H9 (cell line): ENCODE results near the gene IP6K3. TPM values are rescaled to one million over a fixed set of nuclear protein-coding genes. Genes with fewer than 3 reads are reported as not detected.

Source experiments
- DNase-seq: peaks from one replicate; pipeline ENCODE4 v3.0.0-alpha.2; 2017
- H2AFZ ChIP-seq: one replicate; pipeline ENCODE4 v1.6.1; 2013; ENCODE audit warnings: mild to moderate bottlenecking, low read length, control low read depth, moderate library complexity
- H2AK5ac ChIP-seq: 2 replicates; pipeline ENCODE4 v1.6.1; 2013; ENCODE audit warnings: low read length, control low read depth, mixed read lengths; ENCODE audit not compliant: insufficient read length
- H2BK120ac ChIP-seq: one replicate; pipeline ENCODE4 v1.6.1; 2013; ENCODE audit warnings: low read depth, mild to moderate bottlenecking, low read length, control low read depth, inconsistent platforms; ENCODE audit not compliant: poor library complexity, severe bottlenecking
- H2BK12ac ChIP-seq: 2 replicates; pipeline ENCODE4 v1.6.1; 2013; ENCODE audit warnings: low read length, control low read depth, mixed read lengths, low read depth; ENCODE audit not compliant: insufficient read length
- H2BK15ac ChIP-seq: 2 replicates; pipeline ENCODE4 v1.6.1; 2013; ENCODE audit warnings: low read depth, low read length, control low read depth
- H2BK20ac ChIP-seq: one replicate; pipeline ENCODE4 v1.6.1; 2013; ENCODE audit warnings: low read depth, mild to moderate bottlenecking, low read length, control low read depth, inconsistent platforms; ENCODE audit not compliant: poor library complexity, severe bottlenecking
- H2BK5ac ChIP-seq: 2 replicates; pipeline ENCODE4 v1.6.1; 2013; ENCODE audit warnings: low read length, control low read depth, mixed read lengths; ENCODE audit not compliant: insufficient read length
- H3K14ac ChIP-seq: 2 replicates; pipeline ENCODE4 v1.6.1; 2013; ENCODE audit warnings: low read length, control low read depth; ENCODE audit not compliant: insufficient read depth
- H3K18ac ChIP-seq: 2 replicates; pipeline ENCODE4 v1.6.1; 2013; ENCODE audit warnings: low read depth, mild to moderate bottlenecking, mixed read lengths, low read length, control low read depth; ENCODE audit not compliant: insufficient read length
- H3K23ac ChIP-seq: 2 replicates; pipeline ENCODE4 v1.6.1; 2013; ENCODE audit warnings: low read length, control low read depth, mixed read lengths, low read depth; ENCODE audit not compliant: insufficient read length
- H3K23me2 ChIP-seq: 2 replicates; pipeline ENCODE4 v1.6.1; 2013; ENCODE audit warnings: low read depth, mild to moderate bottlenecking, mixed read lengths, low read length, control low read depth; ENCODE audit not compliant: insufficient read length, poor library complexity, severe bottlenecking
- H3K27ac ChIP-seq: 2 replicates; pipeline ENCODE4 v1.5.1; 2013; ENCODE audit warnings: low read length, control low read depth, mixed read lengths, low read depth; ENCODE audit not compliant: insufficient read length
- H3K27me3 ChIP-seq: 2 replicates; pipeline ENCODE4 v1.6.1; 2013; ENCODE audit warnings: low read length, control low read depth, inconsistent platforms; ENCODE audit not compliant: insufficient read depth
- H3K4ac ChIP-seq: 2 replicates; pipeline ENCODE4 v1.6.1; 2013; ENCODE audit warnings: low read depth, mild to moderate bottlenecking, control low read depth, inconsistent platforms, low read length, moderate library complexity
- H3K4me1 ChIP-seq: 2 replicates; pipeline ENCODE4 v1.6.1; 2013; ENCODE audit warnings: low read length, control low read depth, inconsistent platforms; ENCODE audit not compliant: insufficient read depth
- H3K4me2 ChIP-seq: 2 replicates; pipeline ENCODE4 v1.6.1; 2013; ENCODE audit warnings: low read length, control low read depth, mixed read lengths; ENCODE audit not compliant: insufficient read length, insufficient read depth
- H3K56ac ChIP-seq: 2 replicates; pipeline ENCODE4 v1.6.1; 2013; ENCODE audit warnings: low read depth, mild to moderate bottlenecking, mixed read lengths, low read length, control low read depth; ENCODE audit not compliant: insufficient read length
- H3K79me1 ChIP-seq: 2 replicates; pipeline ENCODE4 v1.6.1; 2013; ENCODE audit warnings: low read depth, mild to moderate bottlenecking, moderate library complexity, low read length, control low read depth, inconsistent platforms; ENCODE audit not compliant: insufficient read depth, poor library complexity, severe bottlenecking
- H3K79me2 ChIP-seq: 2 replicates; pipeline ENCODE4 v1.6.1; 2013; ENCODE audit warnings: low read length, control low read depth, inconsistent platforms; ENCODE audit not compliant: insufficient read depth
- H3K9ac ChIP-seq: 2 replicates; pipeline ENCODE4 v1.6.1; 2013; ENCODE audit warnings: low read length, control low read depth, mixed read lengths; ENCODE audit not compliant: insufficient read length; ENCODE audit errors: extremely low read depth
- H3K9me3 ChIP-seq: one replicate; pipeline ENCODE4 v1.6.1; 2013; ENCODE audit warnings: low read depth, low read length, inconsistent platforms; ENCODE audit not compliant: control insufficient read depth
- H3T11ph ChIP-seq: one replicate; pipeline ENCODE4 v1.6.1; 2013; ENCODE audit warnings: mild to moderate bottlenecking, low read length, control low read depth, inconsistent platforms
- H4K20me1 ChIP-seq: one replicate; pipeline ENCODE4 v1.6.1; 2013; ENCODE audit not compliant: control insufficient read depth, insufficient read length, insufficient read depth
- H4K5ac ChIP-seq: 2 replicates; pipeline ENCODE4 v1.6.1; 2013; ENCODE audit warnings: low read depth, mild to moderate bottlenecking, mixed read lengths, low read length, control low read depth; ENCODE audit not compliant: insufficient read length
- H4K8ac ChIP-seq: replicated peaks from 2 replicates; pipeline ENCODE4 v1.6.1; 2013; ENCODE audit warnings: low read length, control low read depth, mixed read lengths, low read depth; ENCODE audit not compliant: insufficient read length
- H4K91ac ChIP-seq: 2 replicates; pipeline ENCODE4 v1.6.1; 2013; ENCODE audit warnings: low read depth, mild to moderate bottlenecking, moderate library complexity, mixed read lengths, low read length, control low read depth; ENCODE audit not compliant: insufficient read length
- H3K27ac Mint-ChIP-seq, 3 experiments: 2 replicates in 2 of 3; 3 replicates in 1 of 3; pipeline ENCODE4 v1.8.0; 2020 to 2021; ENCODE audit warnings: mixed read lengths in 3 of 3, mild to moderate bottlenecking in 1 of 3, moderate library complexity in 1 of 3
- H3K27me3 Mint-ChIP-seq: 2 replicates; pipeline ENCODE4 v1.8.0; 2021; ENCODE audit warnings: low read depth, mild to moderate bottlenecking, moderate library complexity, mixed read lengths
- H3K36me3 Mint-ChIP-seq, 3 experiments: 2 replicates in 2 of 3; 3 replicates in 1 of 3; pipeline ENCODE4 v1.8.0; 2020 to 2021; ENCODE audit warnings: low read depth in 3 of 3, mixed read lengths in 3 of 3; ENCODE audit not compliant: insufficient read depth in 1 of 3
- H3K4me1 Mint-ChIP-seq, 2 experiments: 2 replicates each; pipeline ENCODE4 v1.8.0; 2020; ENCODE audit warnings: mixed read lengths in 2 of 2
- H3K4me3 Mint-ChIP-seq, 2 experiments: 2 replicates in 1 of 2; 3 replicates in 1 of 2; pipeline ENCODE4 v1.8.0; 2020 to 2021; ENCODE audit warnings: mild to moderate bottlenecking in 2 of 2, mixed read lengths in 2 of 2, moderate library complexity in 1 of 2
- H3K9me3 Mint-ChIP-seq, 2 experiments: 2 replicates in 1 of 2; 3 replicates in 1 of 2; pipeline ENCODE4 v1.8.0; 2020; ENCODE audit warnings: mild to moderate bottlenecking in 2 of 2, mixed read lengths in 2 of 2, moderate library complexity in 1 of 2
- CTCF ChIP-seq: fragments of 200-600 bp; sonication (generic); conservative IDR thresholded peaks from 3 replicates; pipeline ENCODE4 v1.8.0; 2021; ENCODE audit warnings: antibody characterized with exemption, mild to moderate bottlenecking
- WGBS: extraction: QIAGEN DNeasy Blood & Tissue Kit; methylation state at CpG from one replicate; pipeline ENCODE4 v1.1.7; 2013; ENCODE audit warnings: missing lambda C conversion rate, low lambda C conversion rate, mixed read lengths; ENCODE audit not compliant: insufficient read length; ENCODE audit errors: extremely low coverage; 5-methylcytosine and 5-hydroxymethylcytosine counted together
- long read RNA-seq: library from polyadenylated mRNA; unstranded; transcript quantifications from one replicate; pipeline ENCODE4 v2.0.0, GENCODE V29; 2020
- total RNA-seq: library from RNA; stranded (reverse); gene quantifications from 2 replicates; pipeline ENCODE4 v1.2.1, GENCODE V29; 2021

The IP6K3 gene
- 0.29 and 0.46 TPM in 2 replicates for total RNA-seq
- long read RNA-seq, partial matches to known transcripts: 1 of 3 reads
- long read RNA-seq, other reads (novel, unspliced or antisense): 1 of 3 reads

- no peak within 1 kb of the TSS; a peak in 1 of 5 replicates for H3K4me3 Mint-ChIP-seq
- Histone ChIP-seq H2BK5ac (no peak within 1 kb of the TSS), H3K9me3 (no peaks in the 10 kb centered on the region), H3K14ac (no peak within 1 kb of the TSS; the same call in 1 of the 2 replicates), H4K5ac (no peak within 1 kb of the TSS), H3T11ph (no peak within 1 kb of the TSS), H2BK120ac (no peak within 1 kb of the TSS), H3K23ac (no peak within 1 kb of the TSS), H3K56ac (no peak within 1 kb of the TSS), H4K91ac (no peak within 1 kb of the TSS), H3K79me2 (no peaks in the 10 kb centered on the region), H2AK5ac (no peak within 1 kb of the TSS), H3K4ac (no peak within 1 kb of the TSS), H3K4me1 (peaks cover 8% of the 10 kb centered on the region; the same call in 1 of the 2 replicates), H3K23me2 (no peaks in the 10 kb centered on the region), H4K20me1 (no peaks in the 10 kb centered on the region), H2BK20ac (no peak within 1 kb of the TSS), H3K27ac (no peak within 1 kb of the TSS), H3K9ac (no peak within 1 kb of the TSS), H2BK15ac (no peak within 1 kb of the TSS), H3K79me1 (no peaks in the 10 kb centered on the region), H4K8ac (no peak within 1 kb of the TSS), H3K4me2 (no peak within 1 kb of the TSS), H2BK12ac (no peak within 1 kb of the TSS), H3K27me3 (no peaks in the 10 kb centered on the region), H2AFZ (no peak within 1 kb of the TSS), H3K18ac (peak within 1 kb of the TSS; percentile 18)
- WGBS: no CpG with 5 or more reads among the region's 10 CpGs
- no peaks in the 10 kb centered on the region; a peak in 1 of 7 replicates for H3K36me3 Mint-ChIP-seq
- peak within 1 kb of the TSS in 1 of 3 experiments; percentile 30; a peak in 3 of 7 replicates for H3K27ac Mint-ChIP-seq
- DNase-seq: no peak
- H3K9me3 Mint-ChIP-seq: no peaks in the 10 kb centered on the region
- H3K27me3 Mint-ChIP-seq: peaks cover 13% of the 10 kb centered on the region
- no peak for TF ChIP-seq CTCF
- peaks cover 50 to 80% of the 10 kb centered on the region in 2 experiments for H3K4me1 Mint-ChIP-seq
Measured at GRCh38 chr6:33746651-33747100, at the start of gene IP6K3. IP6K3 (minus strand) TSS chr6:33746905; CDS start chr6:33735476, 11,429 bp downstream.
